ENCODE measurements around the gene IREB2. TPM values are rescaled to one million over a fixed set of nuclear protein-coding genes. Genes with fewer than 3 reads are reported as not detected.
"Not testable (repeated sequence)": the region's sequence is repeated elsewhere in the genome, so short reads cannot be mapped to it uniquely, and the experiment has no call there.

The IREB2 gene
- total RNA-seq, 1 experiment from 2014 or later: 89.5 TPM

GRCh38 chr15:78402061-78402610 lies 35.9 kb upstream of the IREB2 start (continued):
- TF ChIP-seq FOXK1 (CRISPR knock-in tag; IDR thresholded peaks at IDR 0.05) (no peak), USF1 (CRISPR knock-in tag; IDR thresholded peaks at IDR 0.05) (no peak), E2F1 (CRISPR knock-in tag; IDR thresholded peaks at IDR 0.05) (no peak), ZNF423 (CRISPR knock-in tag; IDR thresholded peaks at IDR 0.05) (no peak), SP1 (CRISPR knock-in tag; conservative IDR thresholded peaks at IDR 0.05) (no peak), MAX (CRISPR knock-in tag; IDR thresholded peaks at IDR 0.05) (no peak), ZNF671 (CRISPR knock-in tag; IDR thresholded peaks at IDR 0.05) (no peak)

GRCh38 chr15:78404125-78404524 lies 33.9 kb upstream of the IREB2 start:
- ChIA-PET CTCF (interaction anchor here (0.6 to 2.4 kb wide), 4 partner anchors 9 to 291 kb away, joined by 3 to 13 read pairs (median 4); no protein-coding TSS in a partner anchor), POLR2A (interaction anchor here (0.6 kb wide), 1 partner anchor 55 kb away, joined by 3 read pairs; no protein-coding TSS in a partner anchor)
- ATAC-seq (no peak), DNase-seq (ENCODE audit: low spot score) (no peak)
- Mint-ChIP-seq H3K4me1 (peaks cover 10% of the 10 kb centered on the region), H3K4me3 (no peak overlapping the region), H3K9me3 (no peaks in the 10 kb centered on the region), H3K27ac (no peak overlapping the region), H3K27me3 (ENCODE audit: low read depth) (no peaks in the 10 kb centered on the region), H3K36me3 (no peaks in the 10 kb centered on the region)
- no peak for TF ChIP-seq USF2 (CRISPR knock-in tag; IDR thresholded peaks at IDR 0.05)
- no peak for TF ChIP-seq FOXP4 (CRISPR knock-in tag; IDR thresholded peaks at IDR 0.05)
- TF ChIP-seq CTCF (IDR thresholded peaks at IDR 0.05): no peak
- TF ChIP-seq ZSCAN18 (CRISPR knock-in tag; IDR thresholded peaks at IDR 0.05): no peak
- no peak for TF ChIP-seq ZNF121 (CRISPR knock-in tag; IDR thresholded peaks at IDR 0.05)
- no peak for TF ChIP-seq ZNF219 (CRISPR knock-in tag; IDR thresholded peaks at IDR 0.05; ENCODE audit: borderline replicate concordance)
- no peak for TF ChIP-seq CREM (CRISPR knock-in tag; IDR thresholded peaks at IDR 0.05)
- no peak for TF ChIP-seq SMAD3 (CRISPR knock-in tag; IDR thresholded peaks at IDR 0.05; ENCODE audit: borderline replicate concordance)
- TF ChIP-seq NFYB (CRISPR knock-in tag; conservative IDR thresholded peaks at IDR 0.05; ENCODE audit: low read depth): no peak
- no peak for TF ChIP-seq ARID4B (CRISPR knock-in tag; IDR thresholded peaks at IDR 0.05; ENCODE audit: borderline replicate concordance)
- no peak for TF ChIP-seq JUN (CRISPR knock-in tag; IDR thresholded peaks at IDR 0.05)

GRCh38 chr15:78404796-78405195 lies 33.2 kb upstream of the IREB2 start:
- DNase-seq (ENCODE audit: low spot score); H3K4me1 Mint-ChIP-seq; H3K9me3 Mint-ChIP-seq; H3K27ac Mint-ChIP-seq; H3K36me3 Mint-ChIP-seq; ATAC-seq; H3K27me3 Mint-ChIP-seq (ENCODE audit: low read depth): not testable (repeated sequence)
- ChIA-PET POLR2A (interaction anchor here (1.0 kb wide), 1 partner anchor 33 kb away, joined by 5 read pairs; the partner anchor contains the start of gene IREB2), CTCF (interaction anchor here (0.8 to 2.4 kb wide), 7 partner anchors 8 to 84 kb away, joined by 3 to 13 read pairs (median 4); partner anchors contain the start of gene IREB2)
- H3K4me3 Mint-ChIP-seq: peak overlapping the region; percentile 25; the same call in 1 of the 2 replicates

Data from WTC11 (cell line).